Liver (tissue), 3 donors: Measurements from ENCODE around the gene KPRP.

ENCODE experiments used
- EGR1 ChIP-seq, 2 donors: IDR thresholded peaks; 2 replicates each; pipeline ENCODE4 v1.6.1; 2016 to 2018; ENCODE audit warnings: antibody characterized with exemption in 2 of 2, low read depth in 2 of 2
- FOXA1 ChIP-seq: IDR thresholded peaks from 2 replicates; pipeline ENCODE4 v1.6.1; 2016; ENCODE audit warnings: antibody characterized with exemption
- GABPA ChIP-seq, 2 donors: IDR thresholded peaks in 1 of 2; conservative IDR thresholded peaks in 1 of 2; 2 replicates each; pipeline ENCODE4 v1.6.1; 2016; ENCODE audit warnings: antibody characterized with exemption in 2 of 2, mild to moderate bottlenecking in 1 of 2, moderate library complexity in 1 of 2
- JUND ChIP-seq, 2 donors: IDR thresholded peaks; 2 replicates each; pipeline ENCODE4 v1.6.1; 2016; ENCODE audit warnings: antibody characterized with exemption in 2 of 2
- RAD21 ChIP-seq, 2 donors: IDR thresholded peaks; 2 replicates each; pipeline ENCODE4 v1.6.1; 2016; ENCODE audit warnings: antibody characterized with exemption in 2 of 2, mild to moderate bottlenecking in 2 of 2
- REST ChIP-seq: IDR thresholded peaks from 2 replicates; pipeline ENCODE4 v1.6.1; 2016; ENCODE audit warnings: antibody characterized with exemption, mild to moderate bottlenecking
- SP1 ChIP-seq: IDR thresholded peaks from 2 replicates; pipeline ENCODE4 v1.6.1; 2018; ENCODE audit warnings: antibody characterized with exemption, mild to moderate bottlenecking
- TAF1 ChIP-seq: conservative IDR thresholded peaks from 2 replicates; pipeline ENCODE4 v1.6.1; 2016; ENCODE audit warnings: antibody characterized with exemption, mild to moderate bottlenecking
- YY1 ChIP-seq: IDR thresholded peaks from 2 replicates; pipeline ENCODE4 v1.6.1; 2016; ENCODE audit warnings: antibody characterized with exemption, mild to moderate bottlenecking
- TF ChIP-seq, protein P1 (sequence below): IDR thresholded peaks from 2 replicates; pipeline ENCODE4 v1.6.1; 2016; ENCODE audit warnings: antibody characterized with exemption
- TF ChIP-seq, protein P2 (sequence below): fragments of 150-350 bp; IDR thresholded peaks from 2 replicates; pipeline ENCODE4 v1.5.1; 2017; ENCODE audit warnings: improper control_type of control experiment, low read depth, low read length; ENCODE audit not compliant: missing input control
- donor health status: healthy.
- donor health status: healthy.

DNA sequence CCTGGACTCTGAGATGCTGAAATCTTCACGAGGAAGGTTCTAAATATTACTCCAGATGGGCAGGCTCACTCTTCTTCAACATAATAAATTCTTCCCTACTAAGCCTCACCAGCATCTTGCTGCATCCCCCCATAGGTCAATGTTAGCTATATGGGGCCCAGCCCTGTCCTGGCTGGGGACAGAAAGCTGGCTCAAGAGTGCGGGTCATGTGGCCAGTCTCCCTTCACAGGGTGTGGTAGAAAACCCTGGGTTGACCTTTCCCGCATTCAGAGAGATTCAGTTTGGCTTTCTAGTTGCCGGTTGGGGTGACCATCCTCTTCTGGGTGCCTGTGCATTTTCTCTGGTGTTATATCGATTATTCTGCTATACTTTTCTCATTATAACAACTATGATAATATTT, 19.8 kb upstream of the KPRP start:
- TF ChIP-seq REST (no peak), SP1 (no peak), YY1 (no peak), RAD21 (IDR thresholded peaks at IDR 0.05) (no peak), TAF1 (no peak), FOXA1 (no peak), EGR1 (IDR thresholded peaks at IDR 0.05; ENCODE audit: low read depth in 2 of 2) (no peak), GABPA (IDR thresholded peaks at IDR 0.05 in 1 of 2, conservative IDR thresholded peaks at IDR 0.05 in 1 of 2) (no peak), JUND (IDR thresholded peaks at IDR 0.05) (no peak)
- TF ChIP-seq, protein P1, sequence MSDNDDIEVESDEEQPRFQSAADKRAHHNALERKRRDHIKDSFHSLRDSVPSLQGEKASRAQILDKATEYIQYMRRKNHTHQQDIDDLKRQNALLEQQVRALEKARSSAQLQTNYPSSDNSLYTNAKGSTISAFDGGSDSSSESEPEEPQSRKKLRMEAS, result no peak
- TF ChIP-seq, protein P2, sequence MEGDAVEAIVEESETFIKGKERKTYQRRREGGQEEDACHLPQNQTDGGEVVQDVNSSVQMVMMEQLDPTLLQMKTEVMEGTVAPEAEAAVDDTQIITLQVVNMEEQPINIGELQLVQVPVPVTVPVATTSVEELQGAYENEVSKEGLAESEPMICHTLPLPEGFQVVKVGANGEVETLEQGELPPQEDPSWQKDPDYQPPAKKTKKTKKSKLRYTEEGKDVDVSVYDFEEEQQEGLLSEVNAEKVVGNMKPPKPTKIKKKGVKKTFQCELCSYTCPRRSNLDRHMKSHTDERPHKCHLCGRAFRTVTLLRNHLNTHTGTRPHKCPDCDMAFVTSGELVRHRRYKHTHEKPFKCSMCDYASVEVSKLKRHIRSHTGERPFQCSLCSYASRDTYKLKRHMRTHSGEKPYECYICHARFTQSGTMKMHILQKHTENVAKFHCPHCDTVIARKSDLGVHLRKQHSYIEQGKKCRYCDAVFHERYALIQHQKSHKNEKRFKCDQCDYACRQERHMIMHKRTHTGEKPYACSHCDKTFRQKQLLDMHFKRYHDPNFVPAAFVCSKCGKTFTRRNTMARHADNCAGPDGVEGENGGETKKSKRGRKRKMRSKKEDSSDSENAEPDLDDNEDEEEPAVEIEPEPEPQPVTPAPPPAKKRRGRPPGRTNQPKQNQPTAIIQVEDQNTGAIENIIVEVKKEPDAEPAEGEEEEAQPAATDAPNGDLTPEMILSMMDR, result no peak
